Body of pancreas (tissue), 4 donors: ENCODE data around the gene SCN11A. TPM values are rescaled to one million over a fixed set of nuclear protein-coding genes. Genes with fewer than 3 reads are reported as not detected.

ENCODE experiments used
- ATAC-seq: fragments of 150-250 bp; one replicate; pipeline ENCODE4 v1.9.1; 2016
- DNase-seq, 4 donors: peaks; one replicate each; pipeline ENCODE4 v3.0.0-alpha.2; 2019
- H3K27ac ChIP-seq, 4 donors: fragments of 200-600 bp; sonication (generic); 1 replicate in 3 of 4; 2 replicates in 1 of 4; pipeline versions ENCODE4 v1.5.1 to v1.6.1; 2016 to 2019; ENCODE audit warnings: mild to moderate bottlenecking in 1 of 4, mixed read lengths in 1 of 4, moderate library complexity in 1 of 4
- H3K27me3 ChIP-seq, 2 donors: fragments of 200-600 bp; sonication (generic); one replicate each; pipeline ENCODE4 v1.6.0; 2016; ENCODE audit warnings: mild to moderate bottlenecking in 1 of 2
- H3K36me3 ChIP-seq, 2 donors: fragments of 200-600 bp; sonication (generic); replicated peaks in 1 of 2; 2 replicates each; pipeline ENCODE4 v1.5.1; 2016; ENCODE audit warnings: low read depth in 2 of 2; ENCODE audit not compliant: insufficient read depth in 1 of 2
- H3K4me1 ChIP-seq: fragments of 200-600 bp; sonication (generic); one replicate; pipeline ENCODE4 v1.6.0; 2016
- H3K4me3 ChIP-seq, 2 donors: fragments of 200-600 bp; sonication (generic); 1 replicate in 1 of 2; 2 replicates in 1 of 2; pipeline ENCODE4 v1.5.1; 2016 to 2019
- H3K9me3 ChIP-seq, 3 donors: fragments of 200-600 bp; sonication (generic); 1 replicate in 2 of 3; 2 replicates in 1 of 3; pipeline ENCODE4 v1.5.1; 2016
- CTCF ChIP-seq, 7 experiments: fragments of 450-650 bp in 4 of 7; fragments of 200-600 bp in 3 of 7; sonication (generic) in 3 of 7; IDR thresholded peaks; one replicate each; pipeline ENCODE4 v1.5.1; 2016 to 2019; ENCODE audit warnings: antibody characterized with exemption in 7 of 7
- POLR2A ChIP-seq, 3 donors: fragments of 450-650 bp; IDR thresholded peaks; one replicate each; pipeline ENCODE4 v1.6.1; 2016; ENCODE audit warnings: antibody characterized with exemption in 3 of 3, mild to moderate bottlenecking in 2 of 3
- WGBS, 2 donors: methylation state at CpG; one replicate each; pipeline ENCODE4 v1.1.5; 2017; 5-methylcytosine and 5-hydroxymethylcytosine counted together
- intact Hi-C: fragments of 100-400 bp; cut with DNase I; formaldehyde crosslinking; loops from one replicate; pipeline ENCODE4 v1.15.1; 2023
- total RNA-seq, 2 donors: library from RNA; depleted of rRNA; stranded (reverse); fragments of >200 nt; gene quantifications; one replicate each; pipeline ENCODE4 v1.1.0, GENCODE V29; 2016

Gene SCN11A
- total RNA-seq, 2 donors from 2014 or later = 0.26 TPM; not detected in 1

GRCh38 chr3:39021029-39021428, 30.7 kb downstream of the SCN11A start:
- Histone ChIP-seq H3K36me3 (no peaks in the 10 kb centered on the region), H3K9me3 (no peaks in the 10 kb centered on the region), H3K27ac (no peak overlapping the region), H3K4me3 (no peak overlapping the region), H3K27me3 (no peaks in the 10 kb centered on the region), H3K4me1 (no peaks in the 10 kb centered on the region)
- no peak for TF ChIP-seq CTCF (IDR thresholded peaks at IDR 0.05)
- TF ChIP-seq POLR2A (IDR thresholded peaks at IDR 0.05) = no peak
- intact Hi-C loops = no loop called here
- WGBS, 2 donors = 86 to 91% methylated on average over 1 of the region's 1 CpG
- DNase-seq (no peak), ATAC-seq (no peak)

GRCh38 chr3:39019299-39019698, 32.4 kb downstream of the SCN11A start:
- Histone ChIP-seq H3K27me3 (no peaks in the 10 kb centered on the region), H3K27ac (no peak overlapping the region), H3K4me1 (no peaks in the 10 kb centered on the region), H3K9me3 (no peaks in the 10 kb centered on the region), H3K36me3 (no peaks in the 10 kb centered on the region), H3K4me3 (no peak overlapping the region)
- no peak for DNase-seq
- 85 to 88% methylated on average over 2 of the region's 2 CpGs for WGBS, 2 donors
- TF ChIP-seq POLR2A (IDR thresholded peaks at IDR 0.05) (no peak), CTCF (IDR thresholded peaks at IDR 0.05) (no peak)
- ATAC-seq = no peak
- intact Hi-C loops = no loop called here

- H3K36me3 ChIP-seq = no peaks in the 10 kb centered on the region
- intact Hi-C loops = no loop called here
- no peak for DNase-seq
- no peak overlapping the region for H3K4me3 ChIP-seq
- H3K27ac ChIP-seq = no peak overlapping the region
- no peaks in the 10 kb centered on the region for H3K4me1 ChIP-seq
- 84 to 94% methylated on average over 3 of the region's 3 CpGs for WGBS, 2 donors
- no peak for TF ChIP-seq CTCF (IDR thresholded peaks at IDR 0.05)
- TF ChIP-seq POLR2A (IDR thresholded peaks at IDR 0.05) = no peak
- H3K27me3 ChIP-seq = no peaks in the 10 kb centered on the region
- ATAC-seq = no peak
- no peaks in the 10 kb centered on the region for H3K9me3 ChIP-seq
These were observed 36.3 kb downstream of the SCN11A start for GRCh38 chr3:39015418-39015817.

GRCh38 chr3:39013921-39014509, 37.7 kb downstream of the SCN11A start:
- intact Hi-C loops = no loop called here
- no peaks in the 10 kb centered on the region for H3K27me3 ChIP-seq
- ATAC-seq (no peak), DNase-seq (no peak)
- no peaks in the 10 kb centered on the region for H3K4me1 ChIP-seq
- TF ChIP-seq POLR2A (IDR thresholded peaks at IDR 0.05) = no peak
- TF ChIP-seq CTCF (IDR thresholded peaks at IDR 0.05) = no peak
- no peak overlapping the region for H3K4me3 ChIP-seq
- no peak overlapping the region for H3K27ac ChIP-seq
- no peaks in the 10 kb centered on the region for H3K36me3 ChIP-seq
- no peaks in the 10 kb centered on the region for H3K9me3 ChIP-seq
- 33 to 34% methylated on average over 4 of the region's 4 CpGs for WGBS, 2 donors

GRCh38 chr3:39013289-39013688, 38.5 kb downstream of the SCN11A start:
- no peaks in the 10 kb centered on the region for H3K27me3 ChIP-seq
- no peak overlapping the region for H3K27ac ChIP-seq
- 60 to 87% methylated on average over 2 of the region's 2 CpGs for WGBS, 2 donors
- ATAC-seq (no peak), DNase-seq (no peak)
- no peaks in the 10 kb centered on the region for H3K36me3 ChIP-seq
- H3K4me3 ChIP-seq = no peak overlapping the region
- TF ChIP-seq POLR2A (IDR thresholded peaks at IDR 0.05) = no peak
- TF ChIP-seq CTCF (IDR thresholded peaks at IDR 0.05) = no peak
- intact Hi-C loops = no loop called here
- no peaks in the 10 kb centered on the region for H3K4me1 ChIP-seq
- H3K9me3 ChIP-seq = no peaks in the 10 kb centered on the region
